GM21423 (cell line): Measurements from ENCODE around the gene EREG.
A peak's percentile ranks its signal among the peaks of the same experiment; 100 is the strongest.

Experiments
- ATAC-seq: cut with Tn5 transposase; IDR thresholded peaks from one replicate; pipeline ENCODE4 v1.9.1; 2021; ENCODE audit warnings: mild to moderate bottlenecking, moderate library complexity; ENCODE audit not compliant: unreplicated experiment

Gene EREG

DNA sequence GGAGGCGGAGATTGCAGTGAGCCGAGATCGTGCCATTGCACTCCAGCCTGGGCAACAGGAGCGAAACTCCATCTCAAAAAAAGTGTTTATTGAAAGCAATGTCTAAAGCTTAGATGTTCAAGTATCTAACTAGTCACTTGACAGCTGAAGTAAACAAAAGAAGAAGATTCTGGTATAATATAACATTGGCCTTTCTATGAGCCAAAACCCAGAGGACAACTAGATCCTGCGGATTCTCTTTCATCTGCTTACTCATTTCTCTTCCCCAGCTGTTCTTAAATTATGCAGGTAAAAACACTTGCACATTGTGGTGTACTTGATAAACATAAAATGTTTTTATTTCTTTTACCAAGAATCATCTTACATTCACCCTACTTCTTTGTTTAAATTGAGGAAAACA is 55.9 kb downstream of the EREG start:
- ATAC-seq: no peak

- no peak for ATAC-seq
These were observed 58.2 kb downstream of the EREG start for GRCh38 chr4:74423104-74423503.

GRCh38 chr4:74424111-74424510 is 59.2 kb downstream of the EREG start:
- no peak for ATAC-seq

- no peak for ATAC-seq
These were observed 61.2 kb downstream of the EREG start for GRCh38 chr4:74426101-74426500.

- no peak for ATAC-seq
These were observed 63.3 kb downstream of the EREG start for GRCh38 chr4:74428276-74428675.

DNA sequence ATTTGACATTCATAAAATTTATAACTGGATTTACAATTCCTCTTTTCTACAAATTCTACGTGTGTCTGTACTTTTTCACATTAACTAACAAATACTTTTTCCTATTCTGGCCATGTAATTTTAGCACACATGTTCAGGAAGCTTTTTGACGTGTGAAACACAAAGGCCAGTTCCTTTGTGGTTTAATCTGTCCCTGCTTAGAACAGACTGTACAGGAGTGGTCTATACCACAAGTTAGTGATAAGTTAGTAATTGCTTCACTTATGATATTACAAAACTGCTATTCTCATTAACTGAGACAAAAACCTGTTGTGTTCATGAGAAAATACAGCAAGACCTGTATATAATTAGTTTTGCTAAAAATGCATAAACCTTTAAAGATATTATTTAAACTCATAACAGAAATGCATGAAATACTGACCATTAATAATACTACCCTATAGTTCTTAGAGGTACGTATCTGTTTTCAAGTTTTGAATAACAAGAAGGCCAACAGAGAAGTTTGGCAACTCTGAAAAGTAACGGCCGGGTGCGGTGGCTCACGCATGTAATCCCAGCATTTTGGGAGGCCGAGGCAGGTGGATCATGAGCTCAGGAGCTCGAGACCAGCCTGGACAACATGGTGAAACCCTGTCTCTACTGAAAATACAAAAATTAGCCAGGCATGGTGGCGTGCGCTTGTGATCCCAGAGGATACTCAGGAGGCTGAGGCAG is 66.3 kb downstream of the EREG start:
- ATAC-seq: peak; percentile 98

GRCh38 chr4:74433043-74433442 is 68.1 kb downstream of the EREG start:
- no peak for ATAC-seq

GRCh38 chr4:74433541-74434172 is 68.7 kb downstream of the EREG start:
- no peak for ATAC-seq

DNA sequence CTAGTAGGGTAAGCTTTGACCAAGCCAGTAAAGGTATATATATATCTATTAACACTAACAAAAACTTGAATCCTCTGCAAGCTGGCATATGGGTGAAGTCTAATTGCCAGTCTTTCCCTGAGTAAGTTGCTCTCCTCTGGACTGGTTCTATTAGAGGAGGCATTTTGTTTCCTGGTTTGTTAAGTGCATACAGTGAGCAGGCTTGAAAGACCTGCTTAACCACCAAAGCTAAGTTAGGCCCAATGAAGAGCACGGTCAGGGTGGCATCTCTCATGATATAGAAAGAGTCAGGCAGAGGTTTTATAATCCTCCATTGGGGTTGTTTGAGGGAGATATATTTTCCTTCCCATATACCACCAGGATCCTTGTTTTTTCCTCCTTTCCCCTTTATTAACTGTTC is 70.4 kb downstream of the EREG start:
- ATAC-seq: no peak

DNA sequence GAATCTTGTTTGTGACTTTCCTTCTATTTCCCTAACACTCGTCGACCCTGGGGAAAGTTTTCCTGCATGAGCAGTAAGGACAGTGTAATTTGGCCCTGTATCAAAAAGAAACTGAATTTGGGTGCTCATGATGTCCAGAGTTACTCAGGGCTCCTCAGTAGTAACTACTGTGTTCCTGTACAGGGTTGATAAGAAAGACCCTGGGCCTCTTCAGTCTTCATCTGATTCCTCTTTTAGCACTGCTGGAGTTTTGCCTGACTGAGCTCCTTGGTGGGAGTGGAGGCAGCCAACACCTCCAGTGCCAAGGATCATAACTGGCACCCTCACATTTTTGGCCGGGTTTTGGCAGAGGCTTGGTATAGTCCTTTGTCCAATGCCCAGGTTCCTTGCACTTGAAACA is 72.9 kb downstream of the EREG start:
- no peak for ATAC-seq
